ENCODE data around the gene UGT3A2. TPM values are rescaled to one million over a fixed set of nuclear protein-coding genes. Genes with fewer than 3 reads are reported as not detected.

The UGT3A2 gene, protein sequence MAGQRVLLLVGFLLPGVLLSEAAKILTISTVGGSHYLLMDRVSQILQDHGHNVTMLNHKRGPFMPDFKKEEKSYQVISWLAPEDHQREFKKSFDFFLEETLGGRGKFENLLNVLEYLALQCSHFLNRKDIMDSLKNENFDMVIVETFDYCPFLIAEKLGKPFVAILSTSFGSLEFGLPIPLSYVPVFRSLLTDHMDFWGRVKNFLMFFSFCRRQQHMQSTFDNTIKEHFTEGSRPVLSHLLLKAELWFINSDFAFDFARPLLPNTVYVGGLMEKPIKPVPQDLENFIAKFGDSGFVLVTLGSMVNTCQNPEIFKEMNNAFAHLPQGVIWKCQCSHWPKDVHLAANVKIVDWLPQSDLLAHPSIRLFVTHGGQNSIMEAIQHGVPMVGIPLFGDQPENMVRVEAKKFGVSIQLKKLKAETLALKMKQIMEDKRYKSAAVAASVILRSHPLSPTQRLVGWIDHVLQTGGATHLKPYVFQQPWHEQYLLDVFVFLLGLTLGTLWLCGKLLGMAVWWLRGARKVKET
- 5.2 and 8.1 TPM in 2 replicates for total RNA-seq

DNA sequence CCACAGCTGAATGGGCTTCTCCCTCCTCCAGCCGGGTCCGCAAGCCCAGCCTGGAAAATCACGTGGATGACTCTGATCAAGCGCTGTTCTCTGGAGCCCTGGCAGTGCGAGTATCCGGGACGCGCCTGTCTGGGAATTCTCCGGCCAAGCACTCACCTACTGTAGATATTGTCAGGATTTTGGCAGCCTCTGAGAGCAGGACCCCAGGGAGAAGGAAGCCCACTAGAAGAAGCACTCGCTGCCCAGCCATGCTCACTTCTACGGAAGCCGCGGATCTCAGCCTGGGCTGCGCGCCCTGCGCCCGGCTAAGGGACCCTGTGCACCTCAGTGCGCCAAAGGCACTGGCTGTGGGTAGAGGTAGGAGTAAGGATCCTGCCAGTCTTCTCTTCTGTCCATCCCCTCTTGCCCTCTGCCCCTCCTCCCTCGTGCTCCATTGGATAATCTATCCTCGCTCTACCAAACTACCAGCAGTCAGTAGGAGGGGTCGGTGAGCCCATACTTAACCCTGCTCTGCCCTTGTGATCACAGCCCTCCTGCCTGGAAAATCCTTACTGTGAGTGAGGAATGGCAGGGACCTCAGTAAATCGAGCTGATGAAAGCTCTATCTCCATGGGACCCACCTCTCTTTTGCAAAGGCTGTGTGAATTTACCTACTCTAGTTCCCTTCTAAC lies at the start of gene UGT3A2:
UGT3A2 (minus strand) TSS at position 343 of the 671 bp plus-strand sequence; CDS start at position 250, 93 bp downstream.

DNA sequence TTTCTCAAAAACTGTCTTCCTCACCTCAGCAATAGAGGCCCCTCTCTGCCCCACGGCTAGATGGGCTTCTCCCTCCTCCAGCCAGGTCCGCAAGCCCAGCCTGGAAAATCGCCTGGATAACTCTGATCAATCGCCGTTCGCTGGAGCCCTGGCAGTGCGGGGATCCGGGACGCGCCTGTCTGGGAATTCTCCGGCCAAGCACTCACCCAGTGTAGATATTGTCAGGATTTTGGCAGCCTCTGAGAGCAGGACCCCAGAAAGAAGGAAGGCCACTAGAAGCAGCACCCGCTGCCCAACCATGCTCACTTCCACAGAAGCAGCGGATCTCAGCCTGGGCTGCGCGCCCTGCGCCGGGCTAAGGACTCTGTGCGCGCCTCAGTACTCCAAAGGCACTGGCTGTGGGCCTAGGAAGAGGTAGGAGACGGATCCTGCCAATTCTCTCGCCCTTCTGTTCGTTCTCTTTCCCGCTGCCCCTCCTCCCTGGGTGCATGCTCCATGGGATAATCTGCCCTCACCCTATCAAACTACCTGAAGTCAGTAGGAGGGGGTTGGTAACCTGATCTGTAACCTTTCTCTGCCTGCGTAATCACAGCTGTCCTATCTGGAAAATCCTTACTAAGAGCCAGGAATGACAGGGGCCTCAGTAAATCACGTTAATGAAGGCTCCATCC lies 75.6 kb downstream of the UGT3A2 start, which contains the start of gene UGT3A1:
UGT3A1 (minus strand) TSS at position 450 of the 671 bp plus-strand sequence; CDS start at position 300, 150 bp downstream.

Small RNA genes lying within 50 kb of the gene (small RNA-seq; reads per million reads assigned to genes)
- not detected for gene AC016612.1

Other genes starting within 250 kb of the UGT3A2 start
- 12.0 and 13.2 TPM in 2 replicates for gene IL7R, start 210.0 kb downstream of the UGT3A2 start, total RNA-seq
- 1.1 TPM in 1 of 2 replicates, not detected in the other for gene CAPSL, start 128.3 kb downstream of the UGT3A2 start, total RNA-seq
- not detected in 2 replicates for gene UGT3A1, start 75.5 kb downstream of the UGT3A2 start, total RNA-seq
- gene LMBRD2, start 85.0 kb upstream of the UGT3A2 start, total RNA-seq, result 13.7 and 14.4 TPM in 2 replicates
- gene SKP2, start 85.2 kb upstream of the UGT3A2 start, total RNA-seq, result 105 and 108 TPM in 2 replicates
- gene NADK2, start 175.0 kb upstream of the UGT3A2 start, total RNA-seq, result 35.2 and 36.4 TPM in 2 replicates
- gene RANBP3L, start 235.0 kb upstream of the UGT3A2 start, total RNA-seq, result 2.3 and 2.7 TPM in 2 replicates